ENCODE measurements around the gene SLIT3. TPM values are rescaled to one million over a fixed set of nuclear protein-coding genes. Genes with fewer than 3 reads are reported as not detected.

Gene SLIT3
- total and polyA plus RNA-seq, 9 of the 15 experiments (the other 6 are each of a cell fraction or from before 2014, with no cell fraction given) = 0.01 to 0.04 TPM; not detected in 7

GRCh38 chr5:169001394-169001793 is 299.5 kb downstream of the SLIT3 start:
- H3K4me1 ChIP-seq (replicated peaks in 1 of 2; ENCODE audit: control insufficient read depth in 2 of 2, insufficient read depth in 2 of 2, low read length in 2 of 2) = no peaks in the 10 kb centered on the region
- no peak overlapping the region for H3K9ac ChIP-seq (ENCODE audit: insufficient read depth in 1 of 2, low read depth in 2 of 2, low read length in 2 of 2)
- in situ Hi-C loops (cut with MboI) = no loop called here
- H3K4me2 ChIP-seq (ENCODE audit: insufficient read depth, low read length) = no peak overlapping the region
- ChIA-PET POLR2A (interaction anchor here (0.7 kb wide), 1 partner anchor 120 kb away, joined by 3 read pairs; no protein-coding TSS in a partner anchor), CTCF (ENCODE audit: low intra/inter-chr PET ratio) (no interaction called here)
- no peaks in the 10 kb centered on the region for H4K20me1 ChIP-seq (replicated peaks; ENCODE audit: control insufficient read depth, insufficient read depth, low read length)
- no peaks in the 10 kb centered on the region for H3K9me1 ChIP-seq (ENCODE audit: control insufficient read depth, insufficient read depth, low read length)
- no peak overlapping the region for H3K4me3 ChIP-seq
- H3K27me3 ChIP-seq (ENCODE audit: control insufficient read depth in 2 of 2, insufficient read depth in 2 of 2, low read length in 2 of 2) = peaks cover 0 to 19% of the 10 kb centered on the region in 2 experiments; a peak in 2 of 5 replicates
- no peak for ATAC-seq
- no peak overlapping the region for H2AFZ ChIP-seq (ENCODE audit: low read depth, low read length)
- no TSS peak for BruUV-seq (replicated peaks)
- no peaks in the 10 kb centered on the region for H3K9me3 ChIP-seq (replicated peaks; ENCODE audit: control insufficient read depth, insufficient read depth, low read depth, low read length)
- no peaks in the 10 kb centered on the region for H3K79me2 ChIP-seq (ENCODE audit: control insufficient read depth, insufficient read depth, low read length)
- DNase-seq (ENCODE audit: extremely low read depth in 1 of 4, low spot score in 3 of 4) = no peak
- FAIRE-seq = no peak
- WGBS (ENCODE audit: insufficient coverage, low coverage, missing lambda C conversion rate) = 0% methylated on average over 3 of the region's 3 CpGs
- TF ChIP-seq ZBTB40 (IDR thresholded peaks at IDR 0.05) = no peak
- no peak for TF ChIP-seq ZBTB40 (CRISPR knock-in tag; IDR thresholded peaks at IDR 0.05)
- H3K36me3 ChIP-seq (ENCODE audit: control insufficient read depth, insufficient read depth, low read length) = no peaks in the 10 kb centered on the region
- intact Hi-C loops (cut with micrococcal nuclease) = no loop called here
- H3K27ac ChIP-seq (ENCODE audit: extremely low read depth, low read depth, low read length) = no peak overlapping the region
